ENCODE measurements around the gene PRSS48. TPM values are rescaled to one million over a fixed set of nuclear protein-coding genes. Genes with fewer than 3 reads are reported as not detected.
"Not testable (repeated sequence)": the region's sequence is repeated elsewhere in the genome, so short reads cannot be mapped to it uniquely, and the experiment has no call there.

The PRSS48 gene
- total RNA-seq = not detected

DNA sequence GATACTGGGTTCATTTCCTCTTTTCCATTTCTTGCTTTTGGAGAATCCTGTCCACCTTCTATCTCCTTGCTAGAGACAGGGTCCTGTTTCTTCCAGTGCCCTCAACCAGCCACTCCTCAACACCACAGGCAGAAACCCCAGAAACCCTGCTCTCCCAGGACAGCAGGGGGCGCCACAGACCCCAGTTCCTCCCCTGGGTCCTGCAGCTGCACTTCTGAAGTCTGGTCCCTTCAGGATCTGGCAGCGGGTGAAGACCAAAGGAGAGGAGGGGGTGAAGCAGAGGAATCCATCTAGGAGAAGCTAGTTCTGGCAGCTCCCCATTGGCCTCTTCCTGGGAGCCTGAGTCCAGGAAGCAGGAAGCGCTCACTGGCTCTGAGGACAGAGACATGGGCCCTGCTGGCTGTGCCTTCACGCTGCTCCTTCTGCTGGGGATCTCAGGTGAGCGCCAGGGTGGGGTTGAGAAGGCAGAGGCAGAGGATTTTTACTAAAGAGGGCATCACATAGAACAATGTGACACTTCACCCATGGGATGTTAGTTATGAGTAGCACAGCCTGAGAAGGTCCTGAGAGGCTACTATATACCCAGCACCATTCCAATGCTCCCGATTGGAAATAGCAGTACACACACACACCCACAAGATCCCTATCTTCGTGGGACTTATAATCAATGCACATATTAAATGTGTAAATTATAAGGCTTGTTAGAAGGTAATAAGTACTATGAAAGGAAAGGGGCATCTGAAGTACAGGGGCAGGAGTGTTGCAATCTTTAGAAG is at the start of gene PRSS48:
PRSS48 (plus strand) TSS at position 375 of the 776 bp plus-strand sequence; CDS start at position 387, 12 bp downstream.
- Mint-ChIP-seq H3K27ac (no peak within 1 kb of the TSS), H3K36me3 (no peaks in the 10 kb centered on the region), H3K4me1 (ENCODE audit: low read depth in 2 of 2) (no peaks in the 10 kb centered on the region), H3K27me3 (peaks cover 7 to 13% of the 10 kb centered on the region in 2 donors), H3K9me3 (no peaks in the 10 kb centered on the region), H3K4me3 (no peak within 1 kb of the TSS)
- DNase-seq (ENCODE audit: low spot score) (no peak), ATAC-seq (no peak)

- Mint-ChIP-seq H3K36me3 (no peaks in the 10 kb centered on the region), H3K9me3 (no peaks in the 10 kb centered on the region), H3K27ac (no peak overlapping the region), H3K4me3 (no peak overlapping the region), H3K4me1 (ENCODE audit: low read depth in 2 of 2) (no peaks in the 10 kb centered on the region), H3K27me3 (peaks cover 10 to 20% of the 10 kb centered on the region in 2 donors)
- DNase-seq (ENCODE audit: low spot score) (no peak), ATAC-seq (no peak)
These were observed 49.8 kb upstream of the PRSS48 start for GRCh38 chr4:151227172-151227571.

DNA sequence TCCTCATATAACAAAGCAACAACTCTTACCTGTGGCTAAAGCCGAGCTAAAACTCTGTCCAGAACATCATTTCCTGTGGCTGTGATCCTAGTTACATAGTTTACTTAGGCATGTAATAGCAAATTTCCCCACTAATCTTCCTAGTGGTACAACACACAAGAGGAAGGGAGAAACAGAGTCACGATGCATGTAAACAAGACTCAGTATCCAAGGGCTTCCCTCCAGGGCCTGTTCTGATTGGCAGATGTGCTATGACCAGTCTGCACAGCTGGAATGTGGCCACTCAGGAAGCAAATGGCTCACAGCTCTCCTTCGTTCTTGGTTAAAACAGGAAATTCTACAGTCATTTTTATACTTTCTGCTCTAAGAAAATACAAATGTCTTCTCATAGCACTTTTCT is 49.2 kb upstream of the PRSS48 start:
- ATAC-seq (no peak), DNase-seq (ENCODE audit: low spot score) (no peak)
- H3K9me3 Mint-ChIP-seq = no peaks in the 10 kb centered on the region
- no peak overlapping the region for H3K27ac Mint-ChIP-seq
- H3K4me1 Mint-ChIP-seq (ENCODE audit: low read depth in 2 of 2) = no peaks in the 10 kb centered on the region
- no peaks in the 10 kb centered on the region for H3K36me3 Mint-ChIP-seq
- peaks cover 10 to 20% of the 10 kb centered on the region in 2 donors for H3K27me3 Mint-ChIP-seq
- no peak overlapping the region for H3K4me3 Mint-ChIP-seq

GRCh38 chr4:151228189-151229119 is 48.5 kb upstream of the PRSS48 start:
- Mint-ChIP-seq H3K27me3 (peaks cover 7 to 14% of the 10 kb centered on the region in 2 donors), H3K27ac (no peak overlapping the region), H3K4me1 (ENCODE audit: low read depth in 2 of 2) (no peaks in the 10 kb centered on the region), H3K4me3 (no peak overlapping the region), H3K36me3 (no peaks in the 10 kb centered on the region), H3K9me3 (no peaks in the 10 kb centered on the region)
- DNase-seq (ENCODE audit: low spot score) (no peak), ATAC-seq (no peak)

DNA sequence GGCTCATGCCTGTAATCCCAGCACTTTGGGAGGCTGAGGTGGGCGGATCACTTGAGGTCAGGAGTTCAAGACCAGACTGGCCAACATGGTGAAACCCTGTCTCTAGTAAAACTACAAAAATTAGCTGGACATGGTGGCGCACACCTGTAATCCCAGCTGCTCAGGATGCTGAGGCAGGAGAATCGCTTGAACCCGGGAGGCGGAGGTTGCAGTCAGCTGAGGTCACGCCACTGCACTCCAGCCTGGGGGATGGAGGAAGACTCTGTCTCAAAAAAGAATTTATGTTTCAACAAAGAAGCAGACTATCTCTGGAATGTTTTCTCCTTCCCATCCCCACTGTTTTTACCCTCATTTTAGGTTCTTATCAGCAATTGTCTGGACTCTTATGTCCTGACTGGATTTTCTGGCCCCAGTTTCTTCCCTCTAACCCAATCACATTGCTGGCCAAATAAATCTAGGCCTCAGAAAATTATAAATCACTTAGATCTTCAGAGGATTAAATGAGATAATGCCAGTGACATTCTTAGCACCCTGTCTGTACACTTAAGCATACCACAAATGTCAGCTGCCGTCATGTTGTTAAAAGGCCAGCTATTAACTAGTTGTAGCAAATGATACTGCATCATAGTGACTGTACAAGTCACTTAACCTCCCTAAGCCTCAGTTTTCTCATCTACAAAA is 44.9 kb upstream of the PRSS48 start:
- Mint-ChIP-seq H3K4me1 (ENCODE audit: low read depth in 2 of 2) (no peaks in the 10 kb centered on the region), H3K9me3 (no peaks in the 10 kb centered on the region), H3K27ac (no peak overlapping the region), H3K4me3 (no peak overlapping the region), H3K36me3 (no peaks in the 10 kb centered on the region), H3K27me3 (peaks cover 9 to 12% of the 10 kb centered on the region in 2 donors)
- no peak for DNase-seq (ENCODE audit: low spot score)
- ATAC-seq = no peak

GRCh38 chr4:151233600-151233999 is 43.4 kb upstream of the PRSS48 start:
- Mint-ChIP-seq H3K4me1 (ENCODE audit: low read depth in 2 of 2) (no peaks in the 10 kb centered on the region), H3K27me3 (peaks cover 13 to 14% of the 10 kb centered on the region in 2 donors), H3K27ac (no peak overlapping the region), H3K9me3 (no peaks in the 10 kb centered on the region), H3K4me3 (no peak overlapping the region), H3K36me3 (no peaks in the 10 kb centered on the region)
- ATAC-seq = no peak
- no peak for DNase-seq (ENCODE audit: low spot score)

GRCh38 chr4:151235373-151235772 is 41.6 kb upstream of the PRSS48 start:
- not testable (repeated sequence) for H3K9me3 Mint-ChIP-seq; H3K4me1 Mint-ChIP-seq (ENCODE audit: low read depth in 2 of 2); H3K27ac Mint-ChIP-seq; H3K36me3 Mint-ChIP-seq; ATAC-seq; H3K4me3 Mint-ChIP-seq; DNase-seq (ENCODE audit: low spot score)
- peaks cover 12 to 13% of the 10 kb centered on the region in 2 donors for H3K27me3 Mint-ChIP-seq

GRCh38 chr4:151236036-151236435 is 40.9 kb upstream of the PRSS48 start:
- H3K36me3 Mint-ChIP-seq = no peaks in the 10 kb centered on the region
- ATAC-seq (no peak), DNase-seq (ENCODE audit: low spot score) (no peak)
- no peak overlapping the region for H3K4me3 Mint-ChIP-seq
- H3K27ac Mint-ChIP-seq = no peak overlapping the region
- no peaks in the 10 kb centered on the region for H3K9me3 Mint-ChIP-seq
- H3K27me3 Mint-ChIP-seq = peaks cover 12 to 15% of the 10 kb centered on the region in 2 donors
- H3K4me1 Mint-ChIP-seq (ENCODE audit: low read depth in 2 of 2) = no peaks in the 10 kb centered on the region

DNA sequence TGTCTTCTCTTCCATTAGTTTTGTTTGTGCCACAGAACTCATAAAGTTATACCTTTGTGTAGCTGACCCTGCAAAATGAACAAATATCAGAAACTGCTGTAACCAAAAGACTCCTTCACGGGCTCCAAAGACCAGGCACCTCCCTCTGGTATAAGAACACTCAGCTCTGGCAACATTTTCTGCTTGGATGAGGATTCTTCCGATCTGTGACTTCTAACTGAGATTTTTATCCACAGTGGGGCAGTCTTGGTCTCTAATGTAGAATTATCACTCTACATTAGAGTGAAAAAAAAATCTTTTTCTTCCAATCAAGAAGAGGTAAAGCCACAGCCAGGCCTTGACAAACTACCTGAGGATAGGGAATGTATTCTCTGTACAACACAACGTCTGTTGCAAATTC is 38.5 kb upstream of the PRSS48 start:
- DNase-seq (ENCODE audit: low spot score) = no peak
- no peak overlapping the region for H3K27ac Mint-ChIP-seq
- no peaks in the 10 kb centered on the region for H3K36me3 Mint-ChIP-seq
- no peaks in the 10 kb centered on the region for H3K9me3 Mint-ChIP-seq
- no peaks in the 10 kb centered on the region for H3K4me1 Mint-ChIP-seq (ENCODE audit: low read depth in 2 of 2)
- no peak for ATAC-seq
- peaks cover 12 to 13% of the 10 kb centered on the region in 2 donors for H3K27me3 Mint-ChIP-seq
- no peak overlapping the region for H3K4me3 Mint-ChIP-seq

DNA sequence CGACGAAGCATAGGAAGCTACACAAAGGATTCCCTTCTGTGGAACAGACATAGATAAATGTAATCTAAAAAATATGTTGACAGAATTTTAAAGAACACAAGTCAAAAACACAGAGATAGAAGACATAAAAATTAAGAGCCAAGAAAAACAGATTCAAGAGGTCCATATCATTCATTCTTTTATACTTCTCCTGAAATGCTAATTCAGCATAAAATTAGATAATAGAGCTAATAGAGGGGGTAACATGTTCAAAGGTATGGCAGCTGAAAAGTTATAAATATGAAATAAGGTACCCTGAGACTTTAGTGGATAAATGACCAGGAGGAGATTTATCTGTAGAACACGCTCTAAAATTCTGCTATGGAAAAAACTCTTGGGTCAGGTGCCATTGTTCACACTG is 37.4 kb upstream of the PRSS48 start:
- DNase-seq (ENCODE audit: low spot score) = no peak
- peaks cover 9 to 12% of the 10 kb centered on the region in 2 donors for H3K27me3 Mint-ChIP-seq
- H3K27ac Mint-ChIP-seq = no peak overlapping the region
- H3K4me3 Mint-ChIP-seq = no peak overlapping the region
- no peaks in the 10 kb centered on the region for H3K4me1 Mint-ChIP-seq (ENCODE audit: low read depth in 2 of 2)
- no peaks in the 10 kb centered on the region for H3K36me3 Mint-ChIP-seq
- no peaks in the 10 kb centered on the region for H3K9me3 Mint-ChIP-seq
- ATAC-seq = no peak

- Mint-ChIP-seq H3K4me3 (no peak overlapping the region), H3K36me3 (no peaks in the 10 kb centered on the region), H3K4me1 (ENCODE audit: low read depth in 2 of 2) (no peaks in the 10 kb centered on the region), H3K27me3 (peaks cover 9 to 12% of the 10 kb centered on the region in 2 donors), H3K27ac (no peak overlapping the region), H3K9me3 (no peaks in the 10 kb centered on the region)
- ATAC-seq (no peak), DNase-seq (ENCODE audit: low spot score) (no peak)
These were observed 34.7 kb upstream of the PRSS48 start for GRCh38 chr4:151242305-151242704.

- no peaks in the 10 kb centered on the region for H3K27me3 Mint-ChIP-seq
- no peak for DNase-seq (ENCODE audit: low spot score)
- no peak overlapping the region for H3K27ac Mint-ChIP-seq
- no peak overlapping the region for H3K4me3 Mint-ChIP-seq
- no peaks in the 10 kb centered on the region for H3K9me3 Mint-ChIP-seq
- no peaks in the 10 kb centered on the region for H3K4me1 Mint-ChIP-seq (ENCODE audit: low read depth in 2 of 2)
- ATAC-seq = no peak
- H3K36me3 Mint-ChIP-seq = no peaks in the 10 kb centered on the region
These were observed 30.2 kb upstream of the PRSS48 start for GRCh38 chr4:151246742-151247141.

GRCh38 chr4:151247395-151247794 is 29.6 kb upstream of the PRSS48 start:
- H3K9me3 Mint-ChIP-seq = no peaks in the 10 kb centered on the region
- no peaks in the 10 kb centered on the region for H3K36me3 Mint-ChIP-seq
- no peak overlapping the region for H3K27ac Mint-ChIP-seq
- no peaks in the 10 kb centered on the region for H3K27me3 Mint-ChIP-seq
- H3K4me1 Mint-ChIP-seq (ENCODE audit: low read depth in 2 of 2) = no peaks in the 10 kb centered on the region
- H3K4me3 Mint-ChIP-seq = no peak overlapping the region
- ATAC-seq (no peak), DNase-seq (ENCODE audit: low spot score) (no peak)

DNA sequence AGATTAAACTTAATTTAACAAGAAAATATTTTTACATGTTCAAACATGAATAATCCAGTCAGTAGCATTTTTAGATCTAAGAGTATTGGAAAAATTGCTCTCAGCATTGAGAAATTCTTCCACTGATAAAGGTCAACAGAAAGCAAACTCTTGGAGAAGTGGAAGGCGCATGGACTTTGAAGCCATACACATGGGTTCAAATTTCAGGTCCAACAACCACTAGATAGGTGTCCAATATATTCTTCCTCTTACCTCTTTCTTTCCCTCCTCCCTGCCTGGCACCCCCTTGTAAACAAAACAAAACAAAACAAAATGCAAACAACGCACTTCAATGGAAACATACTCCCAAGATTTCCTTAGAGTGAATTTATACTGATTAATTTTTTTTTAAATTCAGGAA is 28.4 kb upstream of the PRSS48 start:
- Mint-ChIP-seq H3K36me3 (no peaks in the 10 kb centered on the region), H3K4me1 (ENCODE audit: low read depth in 2 of 2) (no peaks in the 10 kb centered on the region), H3K27me3 (no peaks in the 10 kb centered on the region)

More for the DNA sequence above, 28.4 kb upstream of the PRSS48 start:
- DNase-seq (ENCODE audit: low spot score) (no peak), ATAC-seq (no peak)
- H3K9me3 Mint-ChIP-seq = no peaks in the 10 kb centered on the region
- no peak overlapping the region for H3K27ac Mint-ChIP-seq
- H3K4me3 Mint-ChIP-seq = no peak overlapping the region

Measured in natural killer cell treated with Interleukin-12 subunit alpha and Interleukin-12 subunit beta and Interleukin-15 and Interleukin-18, amount 100 ng/mL, for 72 hours (primary cell).